Stomach (tissue), 9 donors: ENCODE data around the gene ARL15. TPM values are rescaled to one million over a fixed set of nuclear protein-coding genes. Genes with fewer than 3 reads are reported as not detected.

Experiments
- DNase-seq, 2 donors: peaks; one replicate each; pipeline versions ENCODE4 v3.0.0 to v3.0.0-alpha.2; 2013 to 2019
- H3K27ac ChIP-seq, 5 donors: fragments of 200-600 bp in 4 of 5; sonication (generic) in 4 of 5; one replicate each; pipeline ENCODE4 v1.5.1; 2013 to 2019; ENCODE audit warnings: mild to moderate bottlenecking in 1 of 5, moderate library complexity in 1 of 5
- H3K27me3 ChIP-seq, 3 donors: fragments of 200-600 bp; sonication (generic); one replicate each; pipeline ENCODE4 v1.5.1; 2017 to 2019; ENCODE audit warnings: mixed run types in 1 of 3
- H3K36me3 ChIP-seq, 4 donors: fragments of 200-600 bp; sonication (generic); 1 replicate in 3 of 4; 2 replicates in 1 of 4; pipeline ENCODE4 v1.5.1; 2016 to 2019
- H3K4me1 ChIP-seq, 4 donors: fragments of 200-600 bp; sonication (generic); one replicate each; pipeline ENCODE4 v1.5.1; 2016 to 2019
- H3K4me3 ChIP-seq, 4 donors: fragments of 200-600 bp; sonication (generic) in 3 of 4; one replicate each; pipeline ENCODE4 v1.5.1; 2016 to 2019; ENCODE audit warnings: mild to moderate bottlenecking in 1 of 4
- H3K9me3 ChIP-seq, 4 donors: fragments of 200-600 bp; sonication (generic); one replicate each; pipeline ENCODE4 v1.5.1; 2016 to 2019
- EP300 ChIP-seq: sonication (generic); formaldehyde crosslinking; IDR thresholded peaks from one replicate; pipeline ENCODE4 v1.6.1; 2017; ENCODE audit warnings: antibody characterized with exemption
- POLR2A ChIP-seq, 4 donors: fragments of 450-650 bp; IDR thresholded peaks; one replicate each; pipeline ENCODE4 v1.6.1; 2016; ENCODE audit warnings: antibody characterized with exemption in 4 of 4, control low read depth in 2 of 4, mild to moderate bottlenecking in 1 of 4, moderate library complexity in 1 of 4
- POLR2AphosphoS5 ChIP-seq, 3 donors: sonication (generic); formaldehyde crosslinking; IDR thresholded peaks; one replicate each; pipeline ENCODE4 v1.6.1; 2016; ENCODE audit warnings: antibody characterized with exemption in 3 of 3
- WGBS, 5 donors: extraction: QIAGEN DNeasy Blood & Tissue Kit in 3 of 5; methylation state at CpG; one replicate each; pipeline versions ENCODE4 v1.1.5 to v1.1.7; 2013 to 2018; 5-methylcytosine and 5-hydroxymethylcytosine counted together
- intact Hi-C: fragments of 100-400 bp; cut with DNase I; formaldehyde crosslinking; loops from one replicate; pipeline ENCODE4 v1.15.1; 2023; ENCODE audit warnings: low total_unique reads
- polyA plus RNA-seq, 3 donors: library from polyadenylated mRNA; stranded (reverse); fragments of 200-250 nt; gene quantifications; one replicate each; pipeline ENCODE4 v1.2.3, GENCODE V29; 2013
- total RNA-seq, 5 donors: library from RNA; depleted of rRNA; stranded (reverse); fragments of >200 nt; gene quantifications; one replicate each; pipeline versions ENCODE4 v1.1.0 to v1.2.3, GENCODE V29; 2014 to 2016
- TF ChIP-seq, protein P1 (sequence below), 7 experiments: fragments of 450-650 bp in 4 of 7; fragments of 200-600 bp in 3 of 7; sonication (generic) in 3 of 7; IDR thresholded peaks; one replicate each; pipeline ENCODE4 v1.5.1; 2016 to 2019; ENCODE audit warnings: antibody characterized with exemption in 7 of 7, control low read depth in 2 of 7, mild to moderate bottlenecking in 1 of 7
- donor health status: healthy with polysubstance abuse.
- donor health status: Bipolar disorder and iron deficiency.
- donor health status: healthy.

ARL15 gene
- total and polyA plus RNA-seq, 8 donors: 1.7 to 72.7 (median 12.6) TPM

DNA sequence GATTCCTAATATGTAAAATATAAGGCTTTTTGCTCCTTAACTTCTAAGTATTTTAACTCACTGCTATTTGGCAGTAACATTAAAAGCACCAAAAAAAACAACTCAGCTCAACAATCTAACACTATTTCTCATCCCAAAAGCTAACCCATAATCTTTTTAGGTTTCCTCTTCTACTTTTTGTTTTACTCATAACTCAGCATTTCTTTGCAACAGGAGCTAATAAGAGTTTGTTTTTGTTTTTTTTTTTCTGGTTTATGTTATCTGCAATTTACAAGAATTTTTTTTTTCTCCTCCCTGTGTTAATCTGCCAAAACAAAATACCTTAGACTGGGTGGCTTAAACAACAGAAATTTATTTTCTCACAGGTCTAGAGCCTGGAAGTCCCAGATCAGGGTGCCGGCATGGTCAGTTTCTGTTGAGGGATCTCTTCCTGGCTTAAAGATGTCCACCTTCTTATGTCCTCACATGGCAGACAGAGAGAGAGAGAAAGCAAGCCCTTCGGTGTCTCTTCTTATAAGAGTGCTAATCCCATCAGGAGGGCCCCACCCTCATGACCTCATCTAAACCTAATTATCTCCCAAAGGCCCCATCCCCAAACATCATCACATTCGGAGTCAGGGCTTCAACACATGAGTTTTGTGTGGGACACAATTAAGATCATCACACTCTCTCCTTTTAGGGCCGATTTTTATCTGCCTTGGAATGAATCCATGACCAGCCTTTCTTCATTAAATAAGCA, 31.2 kb downstream of the ARL15 start:
- intact Hi-C loops: no loop called here
- Histone ChIP-seq H3K4me1 (peaks cover 0 to 7% (median 2%) of the 10 kb centered on the region in 4 donors), H3K9me3 (no peaks in the 10 kb centered on the region), H3K27me3 (no peaks in the 10 kb centered on the region), H3K4me3 (no peak overlapping the region), H3K27ac (no peak overlapping the region), H3K36me3 (peaks cover 0 to 6% (median 2%) of the 10 kb centered on the region in 4 donors)
- DNase-seq: no peak
- TF ChIP-seq POLR2AphosphoS5 (IDR thresholded peaks at IDR 0.05) (no peak), EP300 (no peak)
- WGBS, 5 donors: 83 to 90% (median 86%) methylated on average over 4 of the region's 4 CpGs

- Histone ChIP-seq H3K27ac (no peak overlapping the region), H3K27me3 (no peaks in the 10 kb centered on the region), H3K36me3 (peaks cover 0 to 6% (median 2%) of the 10 kb centered on the region in 4 donors), H3K4me3 (no peak overlapping the region), H3K9me3 (no peaks in the 10 kb centered on the region), H3K4me1 (peaks cover 0 to 11% (median 3%) of the 10 kb centered on the region in 4 donors)
- intact Hi-C loops: no loop called here
- no peak for DNase-seq
- TF ChIP-seq EP300 (no peak), POLR2AphosphoS5 (IDR thresholded peaks at IDR 0.05) (no peak), POLR2A (IDR thresholded peaks at IDR 0.05) (no peak)
- TF ChIP-seq, protein P1, sequence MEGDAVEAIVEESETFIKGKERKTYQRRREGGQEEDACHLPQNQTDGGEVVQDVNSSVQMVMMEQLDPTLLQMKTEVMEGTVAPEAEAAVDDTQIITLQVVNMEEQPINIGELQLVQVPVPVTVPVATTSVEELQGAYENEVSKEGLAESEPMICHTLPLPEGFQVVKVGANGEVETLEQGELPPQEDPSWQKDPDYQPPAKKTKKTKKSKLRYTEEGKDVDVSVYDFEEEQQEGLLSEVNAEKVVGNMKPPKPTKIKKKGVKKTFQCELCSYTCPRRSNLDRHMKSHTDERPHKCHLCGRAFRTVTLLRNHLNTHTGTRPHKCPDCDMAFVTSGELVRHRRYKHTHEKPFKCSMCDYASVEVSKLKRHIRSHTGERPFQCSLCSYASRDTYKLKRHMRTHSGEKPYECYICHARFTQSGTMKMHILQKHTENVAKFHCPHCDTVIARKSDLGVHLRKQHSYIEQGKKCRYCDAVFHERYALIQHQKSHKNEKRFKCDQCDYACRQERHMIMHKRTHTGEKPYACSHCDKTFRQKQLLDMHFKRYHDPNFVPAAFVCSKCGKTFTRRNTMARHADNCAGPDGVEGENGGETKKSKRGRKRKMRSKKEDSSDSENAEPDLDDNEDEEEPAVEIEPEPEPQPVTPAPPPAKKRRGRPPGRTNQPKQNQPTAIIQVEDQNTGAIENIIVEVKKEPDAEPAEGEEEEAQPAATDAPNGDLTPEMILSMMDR (IDR thresholded peaks at IDR 0.05): no peak
- WGBS, 5 donors: 56 to 92% (median 80%) methylated on average over 3 of the region's 3 CpGs
Measured at GRCh38 chr5:54278036-54278830, 32.1 kb downstream of the ARL15 start.

DNA sequence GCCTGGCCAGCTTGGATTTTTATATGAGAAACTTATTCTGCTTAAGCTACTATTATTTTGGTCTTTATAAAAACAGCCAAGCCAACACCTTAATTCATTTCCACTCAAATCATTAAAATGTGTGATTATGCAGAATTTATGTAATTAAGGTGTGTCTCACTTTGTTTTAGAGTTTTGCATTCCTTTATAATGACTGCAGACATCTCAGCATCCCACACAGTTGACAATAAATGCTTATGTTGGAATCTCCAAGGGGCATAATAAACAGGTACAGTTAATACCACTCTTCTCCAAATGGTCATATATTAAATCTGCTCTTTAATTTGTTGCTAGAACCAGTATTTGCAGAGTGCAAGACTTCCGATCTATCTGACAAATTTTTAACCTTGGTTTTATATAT, 34.3 kb downstream of the ARL15 start:
- DNase-seq: no peak
- no peak for TF ChIP-seq EP300
- no peak for TF ChIP-seq POLR2AphosphoS5 (IDR thresholded peaks at IDR 0.05)
- TF ChIP-seq POLR2A (IDR thresholded peaks at IDR 0.05): no peak
- TF ChIP-seq, protein P1 (IDR thresholded peaks at IDR 0.05): no peak
- H3K27me3 ChIP-seq: no peaks in the 10 kb centered on the region
- peaks cover 0 to 11% (median 3%) of the 10 kb centered on the region in 4 donors for H3K4me1 ChIP-seq
- peaks cover 0 to 6% (median 2%) of the 10 kb centered on the region in 4 donors for H3K36me3 ChIP-seq
- no peak overlapping the region for H3K27ac ChIP-seq
- WGBS, 5 donors: 94 to 100% (median 100%) methylated on average over 1 of the region's 1 CpG
- no peak overlapping the region for H3K4me3 ChIP-seq
- H3K9me3 ChIP-seq: no peaks in the 10 kb centered on the region
- intact Hi-C loops: no loop called here

DNA sequence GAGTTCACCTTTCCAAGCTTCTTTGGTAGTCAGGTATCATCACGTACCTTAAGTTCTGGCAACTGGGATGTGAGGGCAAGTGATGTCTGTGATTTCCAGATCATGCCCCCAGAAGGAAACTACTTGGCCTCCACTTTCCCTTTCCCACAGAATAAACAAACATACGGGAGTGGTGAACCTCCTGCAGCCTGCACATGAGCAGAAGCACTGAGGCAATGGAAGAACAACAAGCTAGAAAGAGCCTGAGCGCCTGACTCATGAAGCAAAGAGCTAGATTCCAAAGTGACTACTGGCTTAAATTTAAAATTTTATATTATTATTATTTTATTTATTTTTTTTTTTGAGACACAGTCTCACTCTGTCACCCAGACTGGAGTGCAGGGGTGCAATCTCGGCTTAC, 35.0 kb downstream of the ARL15 start:
- Histone ChIP-seq H3K27ac (no peak overlapping the region), H3K9me3 (no peaks in the 10 kb centered on the region), H3K4me3 (no peak overlapping the region), H3K36me3 (peaks cover 0 to 6% (median 2%) of the 10 kb centered on the region in 4 donors), H3K4me1 (peaks cover 0 to 11% (median 3%) of the 10 kb centered on the region in 4 donors), H3K27me3 (no peaks in the 10 kb centered on the region)
- 82 to 85% (median 84%) methylated on average over 4 of the region's 4 CpGs for WGBS, 5 donors
- DNase-seq: no peak
- intact Hi-C loops: no loop called here
- no peak for TF ChIP-seq POLR2AphosphoS5 (IDR thresholded peaks at IDR 0.05)
- TF ChIP-seq POLR2A (IDR thresholded peaks at IDR 0.05): no peak
- TF ChIP-seq, protein P1 (IDR thresholded peaks at IDR 0.05): no peak
- TF ChIP-seq EP300: no peak
